WI38 (cell line): ENCODE results near the gene TAF11L7.
"Not testable (repeated sequence)": the region's sequence is repeated elsewhere in the genome, so short reads cannot be mapped to it uniquely, and the experiment has no call there.

ENCODE experiments used
- H3K4me3 ChIP-seq: 2 replicates; pipeline ENCODE4 v1.5.1; 2011; ENCODE audit warnings: low read depth, mild to moderate bottlenecking, control low read depth, low read length

TAF11L7 gene

DNA sequence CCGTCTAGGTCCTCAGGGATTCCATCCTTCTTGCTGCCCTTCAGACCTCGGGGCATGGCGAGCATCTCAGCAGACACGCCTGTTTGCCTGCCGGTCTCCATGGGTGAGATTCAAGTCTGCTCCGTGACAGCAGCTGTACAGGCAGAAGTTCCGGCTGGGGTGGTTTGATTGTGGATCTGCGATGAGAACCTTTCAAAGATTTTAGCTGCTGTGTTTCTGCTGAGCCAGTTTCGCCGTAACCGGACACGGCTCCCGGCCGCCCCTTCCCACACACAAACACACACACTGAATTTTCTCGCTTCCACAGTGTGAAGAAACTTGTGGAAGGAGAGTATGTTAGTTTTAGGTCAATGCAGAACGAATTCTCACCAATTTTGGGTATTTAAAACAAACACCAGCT is 5.3 kb upstream of the TAF11L7 start, which contains the start of gene TAF11L8:
Gene TAF11L8, minus strand, starts transcription at position 101 of the 400 bp plus-strand sequence.
- H3K4me3 ChIP-seq: not testable (repeated sequence)
